ENCODE measurements around the gene ZMIZ2.

DNA sequence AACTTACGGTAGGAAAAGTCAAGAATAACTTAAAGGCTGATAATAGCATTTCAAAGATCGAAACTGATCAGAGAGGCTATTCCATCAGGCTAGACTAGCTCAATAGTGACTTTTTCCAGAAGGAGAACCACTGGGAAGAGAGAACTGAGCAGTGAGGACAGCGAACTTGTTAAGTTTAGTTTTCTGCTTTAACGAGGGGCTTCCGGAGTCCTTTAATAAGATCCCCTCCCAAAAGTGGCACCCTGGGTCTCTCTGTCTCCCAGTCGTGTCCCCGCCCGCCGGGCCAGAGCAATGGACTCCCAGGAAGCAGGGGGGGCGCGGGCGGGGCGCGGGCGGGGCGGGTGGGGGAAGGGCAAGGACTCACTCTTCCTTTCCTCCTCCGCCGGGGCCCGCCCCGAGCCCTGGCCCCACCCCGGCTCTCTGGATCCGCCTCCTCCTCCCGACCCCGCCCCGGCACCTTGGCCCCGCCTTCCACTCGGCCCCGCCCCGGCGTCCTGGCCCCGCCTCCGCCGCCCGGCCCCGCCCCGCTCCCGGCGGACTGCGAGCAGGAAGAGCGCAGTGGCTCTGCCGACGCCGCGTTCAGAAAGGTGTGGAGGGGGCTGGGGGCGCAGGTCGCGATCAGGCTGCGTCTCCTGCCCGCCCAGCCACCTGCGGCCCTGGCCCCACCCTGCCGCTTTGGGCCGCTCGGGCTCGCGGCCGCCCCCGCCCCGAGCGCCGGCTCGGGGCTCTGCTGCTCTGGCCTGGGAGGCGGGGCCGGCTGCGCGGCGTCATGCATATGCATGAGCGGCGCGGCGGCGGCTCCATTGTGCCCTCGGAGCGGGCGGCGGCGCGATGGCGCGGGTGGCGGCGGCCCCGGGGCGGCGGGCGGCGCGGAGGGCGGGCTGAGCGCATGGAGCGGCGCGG, at the start of gene ZMIZ2:
- TF ChIP-seq CTCF (optimal IDR thresholded peaks at IDR 0.05 in 1 of 3, IDR thresholded peaks at IDR 0.05 in 1 of 3, conservative IDR thresholded peaks at IDR 0.05 in 1 of 3; ENCODE audit: extremely low read depth in 1 of 3, insufficient read depth in 2 of 3, low read length in 3 of 3) (no peak), EZH2 (IDR thresholded peaks at IDR 0.05; ENCODE audit: low read length) (no peak)

Data from keratinocyte (primary cell).